Calu3 (cell line): ENCODE data around the gene NTPCR. TPM values are rescaled to one million over a fixed set of nuclear protein-coding genes. Genes with fewer than 3 reads are reported as not detected.

Source experiments
- BruUV-seq: library from RNA; stranded (reverse); fragments of 400-500 nt; replicated peaks from 2 replicates; lab custom pipeline; 2021; lab: Mats Ljungman, UMichigan
- CTCF ChIA-PET: fragments of 300-600 bp; sonication (Branson Sonifier 250); formaldehyde crosslinking; loops from one replicate; lab custom pipeline; 2022; ENCODE audit warnings: antibody characterized with exemption; lab: Charles Lee
- DNase-seq: peaks from one replicate; pipeline ENCODE4 v3.0.0; 2022
- H3K27ac Mint-ChIP-seq: one replicate; pipeline ENCODE4 v1.8.0; 2022; ENCODE audit warnings: mixed read lengths; ENCODE audit not compliant: unreplicated experiment
- H3K27me3 Mint-ChIP-seq: one replicate; pipeline ENCODE4 v1.8.0; 2022; ENCODE audit warnings: mixed read lengths; ENCODE audit not compliant: unreplicated experiment
- H3K36me3 Mint-ChIP-seq: one replicate; pipeline ENCODE4 v1.8.0; 2022; ENCODE audit warnings: mild to moderate bottlenecking, moderate library complexity, mixed read lengths; ENCODE audit not compliant: insufficient read depth, unreplicated experiment
- H3K4me1 Mint-ChIP-seq: one replicate; pipeline ENCODE4 v1.8.0; 2022; ENCODE audit warnings: mild to moderate bottlenecking, low read depth, mixed read lengths; ENCODE audit not compliant: unreplicated experiment
- H3K4me3 Mint-ChIP-seq: one replicate; pipeline ENCODE4 v1.8.0; 2022; ENCODE audit warnings: mild to moderate bottlenecking, low read depth, moderate library complexity, mixed read lengths; ENCODE audit not compliant: unreplicated experiment
- H3K9me3 Mint-ChIP-seq: one replicate; pipeline ENCODE4 v1.8.0; 2022; ENCODE audit warnings: low read depth, mixed read lengths; ENCODE audit not compliant: unreplicated experiment
- CTCF ChIP-seq: fragments of 200-600 bp; IDR thresholded peaks from one replicate; pipeline ENCODE4 v1.8.0; 2022; ENCODE audit warnings: antibody characterized with exemption; ENCODE audit not compliant: unreplicated experiment
- intact Hi-C: fragments of 100-400 bp; cut with micrococcal nuclease; formaldehyde crosslinking; loops from one replicate; pipeline ENCODE4 v1.10.0; 2022; ENCODE audit not compliant: unreplicated experiment
- total RNA-seq: library from RNA; stranded (reverse); gene quantifications from 2 replicates; pipeline ENCODE4 v1.2.3, GENCODE V29; 2022

NTPCR gene
- total RNA-seq, 1 experiment from 2014 or later = 39.2 TPM

DNA sequence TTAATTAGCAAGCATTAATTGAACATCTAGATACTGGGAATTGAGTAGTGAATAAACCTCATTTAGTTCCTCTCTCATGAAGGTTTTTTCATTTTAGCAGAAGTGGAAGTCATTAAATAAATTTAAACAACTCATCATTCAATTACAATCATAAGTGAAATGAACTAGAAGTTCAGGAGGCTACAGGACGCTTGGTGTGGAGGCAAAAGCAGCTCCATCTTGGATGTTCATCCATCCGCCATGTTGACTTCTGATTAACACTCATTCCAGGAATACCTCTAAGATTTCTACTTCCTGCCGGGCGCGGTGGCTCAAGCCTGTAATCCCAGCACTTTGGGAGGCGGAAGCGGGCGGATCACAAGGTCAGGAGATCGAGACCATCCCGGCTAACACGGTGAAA is 11.5 kb upstream of the NTPCR start:
- Mint-ChIP-seq H3K4me1 (no peaks in the 10 kb centered on the region), H3K4me3 (no peak overlapping the region), H3K36me3 (no peaks in the 10 kb centered on the region), H3K27ac (no peak overlapping the region), H3K9me3 (no peaks in the 10 kb centered on the region), H3K27me3 (peaks cover 36% of the 10 kb centered on the region)
- CTCF ChIA-PET = interaction anchor here (0.7 kb wide), 1 partner anchor 11 kb away, joined by 3 read pairs; no protein-coding TSS in a partner anchor
- DNase-seq = no peak
- no TSS peak for BruUV-seq
- intact Hi-C loops = no loop called here
- TF ChIP-seq CTCF = no peak

- H3K4me3 Mint-ChIP-seq = no peak overlapping the region
- intact Hi-C loops = no loop called here
- peaks cover 36% of the 10 kb centered on the region for H3K27me3 Mint-ChIP-seq
- no TSS peak for BruUV-seq
- no peak for DNase-seq
- CTCF ChIA-PET = no interaction called here
- no peak for TF ChIP-seq CTCF
- H3K4me1 Mint-ChIP-seq = no peaks in the 10 kb centered on the region
- H3K9me3 Mint-ChIP-seq = no peaks in the 10 kb centered on the region
- no peak overlapping the region for H3K27ac Mint-ChIP-seq
- H3K36me3 Mint-ChIP-seq = no peaks in the 10 kb centered on the region
Measured at GRCh38 chr1:232939748-232940147, 10.7 kb upstream of the NTPCR start.

GRCh38 chr1:232940262-232940661 is 10.1 kb upstream of the NTPCR start:
- Mint-ChIP-seq H3K27me3 (peaks cover 36% of the 10 kb centered on the region), H3K4me1 (no peaks in the 10 kb centered on the region), H3K9me3 (no peaks in the 10 kb centered on the region), H3K4me3 (no peak overlapping the region), H3K36me3 (no peaks in the 10 kb centered on the region), H3K27ac (no peak overlapping the region)
- no peak for TF ChIP-seq CTCF
- CTCF ChIA-PET = no interaction called here
- intact Hi-C loops = no loop called here
- BruUV-seq = no TSS peak
- no peak for DNase-seq

GRCh38 chr1:232942413-232943294 is 7.8 kb upstream of the NTPCR start:
- no peaks in the 10 kb centered on the region for H3K36me3 Mint-ChIP-seq
- no peaks in the 10 kb centered on the region for H3K4me1 Mint-ChIP-seq
- peaks cover 35% of the 10 kb centered on the region for H3K27me3 Mint-ChIP-seq
- no TSS peak for BruUV-seq
- no peak for DNase-seq
- intact Hi-C loops = no loop called here
- CTCF ChIA-PET = no interaction called here
- H3K9me3 Mint-ChIP-seq = no peaks in the 10 kb centered on the region
- no peak overlapping the region for H3K27ac Mint-ChIP-seq
- TF ChIP-seq CTCF = no peak
- H3K4me3 Mint-ChIP-seq = no peak overlapping the region
